Hepatocyte (in vitro differentiated cells): ENCODE data around the gene ESRRA.

Experiments
- CTCF ChIP-seq: fragments of 200-600 bp; sonication (generic); IDR thresholded peaks from 2 replicates; pipeline ENCODE4 v1.5.1; 2016; ENCODE audit warnings: antibody characterized with exemption, mild to moderate bottlenecking; ENCODE audit not compliant: poor library complexity
- EZH2 ChIP-seq: fragments of 200-600 bp; sonication (generic); IDR thresholded peaks from 2 replicates; pipeline ENCODE4 v1.6.1; 2016; ENCODE audit warnings: antibody characterized with exemption, mild to moderate bottlenecking, borderline replicate concordance
- EZH2phosphoT487 ChIP-seq: fragments of 200-600 bp; sonication (generic); IDR thresholded peaks from one replicate; pipeline ENCODE4 v1.6.1; 2018; ENCODE audit warnings: antibody characterized with exemption, mild to moderate bottlenecking, low read depth, moderate library complexity; ENCODE audit not compliant: unreplicated experiment, severe bottlenecking

GRCh38 chr11:64281957-64282770 is 23.2 kb upstream of the ESRRA start:
- TF ChIP-seq CTCF = no peak
- TF ChIP-seq EZH2 = no peak
- no peak for TF ChIP-seq EZH2phosphoT487
